ENCODE data around the gene SLC35B3. TPM values are rescaled to one million over a fixed set of nuclear protein-coding genes. Genes with fewer than 3 reads are reported as not detected.

The SLC35B3 gene
- total RNA-seq, result 26.6 to 27.1 TPM (median 27.0 TPM) in 3 replicates

- TF ChIP-seq, protein P1, sequence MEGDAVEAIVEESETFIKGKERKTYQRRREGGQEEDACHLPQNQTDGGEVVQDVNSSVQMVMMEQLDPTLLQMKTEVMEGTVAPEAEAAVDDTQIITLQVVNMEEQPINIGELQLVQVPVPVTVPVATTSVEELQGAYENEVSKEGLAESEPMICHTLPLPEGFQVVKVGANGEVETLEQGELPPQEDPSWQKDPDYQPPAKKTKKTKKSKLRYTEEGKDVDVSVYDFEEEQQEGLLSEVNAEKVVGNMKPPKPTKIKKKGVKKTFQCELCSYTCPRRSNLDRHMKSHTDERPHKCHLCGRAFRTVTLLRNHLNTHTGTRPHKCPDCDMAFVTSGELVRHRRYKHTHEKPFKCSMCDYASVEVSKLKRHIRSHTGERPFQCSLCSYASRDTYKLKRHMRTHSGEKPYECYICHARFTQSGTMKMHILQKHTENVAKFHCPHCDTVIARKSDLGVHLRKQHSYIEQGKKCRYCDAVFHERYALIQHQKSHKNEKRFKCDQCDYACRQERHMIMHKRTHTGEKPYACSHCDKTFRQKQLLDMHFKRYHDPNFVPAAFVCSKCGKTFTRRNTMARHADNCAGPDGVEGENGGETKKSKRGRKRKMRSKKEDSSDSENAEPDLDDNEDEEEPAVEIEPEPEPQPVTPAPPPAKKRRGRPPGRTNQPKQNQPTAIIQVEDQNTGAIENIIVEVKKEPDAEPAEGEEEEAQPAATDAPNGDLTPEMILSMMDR (IDR thresholded peaks at IDR 0.05; ENCODE audit: unreplicated experiment), result no peak
- H3K36me3 Mint-ChIP-seq, result peaks cover 6% of the 10 kb centered on the region
These were observed at the start of gene SLC35B3 for GRCh38 chr6:8435093-8435844. TSS of gene SLC35B3 (minus strand) at chr6:8435545.

GRCh38 chr6:8483650-8484049 lies 48.3 kb upstream of the SLC35B3 start:
- H3K4me3 Mint-ChIP-seq, result no peak overlapping the region
- no peak overlapping the region for H3K27ac Mint-ChIP-seq
- DNase-seq (ENCODE audit: low spot score in 2 of 2, unreplicated experiment in 2 of 2), result no peak
- peaks cover 32% of the 10 kb centered on the region for H3K9me3 Mint-ChIP-seq
- peaks cover 9% of the 10 kb centered on the region for H3K4me1 Mint-ChIP-seq
- no peaks in the 10 kb centered on the region for H3K27me3 Mint-ChIP-seq (ENCODE audit: low read depth)
- H3K36me3 Mint-ChIP-seq, result peaks cover 3% of the 10 kb centered on the region
- TF ChIP-seq, protein P1 (IDR thresholded peaks at IDR 0.05; ENCODE audit: unreplicated experiment), result no peak

More at GRCh38 chr6:8435093-8435844, at the start of gene SLC35B3:
- Mint-ChIP-seq H3K4me1 (peaks cover 53% of the 10 kb centered on the region), H3K27me3 (ENCODE audit: low read depth) (no peaks in the 10 kb centered on the region), H3K4me3 (peak within 1 kb of the TSS; percentile 93), H3K9me3 (no peaks in the 10 kb centered on the region), H3K27ac (peak within 1 kb of the TSS; percentile 99)
- DNase-seq (ENCODE audit: low spot score in 2 of 2, unreplicated experiment in 2 of 2), result peak; percentile 97 to 98

DNA sequence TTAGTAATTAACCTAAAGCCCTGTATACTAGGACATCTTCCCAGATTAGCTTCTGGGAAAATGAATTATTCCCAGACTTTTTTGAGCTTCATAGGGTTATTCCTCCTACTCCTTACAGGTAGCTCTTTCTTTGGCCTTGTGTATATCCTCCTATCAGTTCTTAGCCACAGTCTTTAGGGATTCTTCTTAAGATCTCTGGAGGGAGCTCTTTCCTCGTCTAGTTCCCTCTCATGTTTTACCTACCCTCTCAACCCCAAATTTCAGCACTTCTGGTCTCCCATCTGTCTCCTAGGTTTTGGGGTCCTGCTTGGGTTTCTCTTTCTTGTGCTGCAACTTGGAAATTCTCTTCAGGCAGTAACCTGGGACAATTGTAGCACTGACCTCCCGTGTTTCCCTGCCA lies 46.4 kb upstream of the SLC35B3 start:
- H3K27me3 Mint-ChIP-seq (ENCODE audit: low read depth), result no peaks in the 10 kb centered on the region
- peaks cover 9% of the 10 kb centered on the region for H3K4me1 Mint-ChIP-seq
- TF ChIP-seq, protein P1 (IDR thresholded peaks at IDR 0.05; ENCODE audit: unreplicated experiment), result no peak
- peaks cover 6% of the 10 kb centered on the region for H3K36me3 Mint-ChIP-seq
- DNase-seq (ENCODE audit: low spot score in 2 of 2, unreplicated experiment in 2 of 2), result no peak
- H3K27ac Mint-ChIP-seq, result no peak overlapping the region
- H3K9me3 Mint-ChIP-seq, result peaks cover 31% of the 10 kb centered on the region
- no peak overlapping the region for H3K4me3 Mint-ChIP-seq

DNA sequence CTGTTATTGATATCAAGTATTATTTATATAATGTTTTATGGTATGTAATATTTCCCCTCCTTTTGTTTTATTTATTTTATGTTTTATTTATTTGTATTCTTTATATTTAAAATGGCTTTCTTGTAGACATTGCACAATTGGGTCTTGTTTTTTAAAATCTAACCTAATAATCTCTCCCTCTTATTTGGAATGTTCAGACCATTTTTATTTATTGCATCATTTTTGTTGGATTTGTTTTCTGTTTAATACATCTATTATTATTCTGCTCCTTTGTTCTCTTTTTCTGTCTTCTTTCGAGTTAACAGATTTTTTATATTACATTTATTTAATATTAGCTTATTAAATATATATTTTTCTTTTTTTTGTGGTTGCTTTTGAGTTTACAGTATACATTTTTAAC lies 43.1 kb upstream of the SLC35B3 start:
- Mint-ChIP-seq H3K4me1 (peaks cover 4% of the 10 kb centered on the region), H3K27me3 (ENCODE audit: low read depth) (no peaks in the 10 kb centered on the region), H3K36me3 (peaks cover 15% of the 10 kb centered on the region), H3K4me3 (no peak overlapping the region), H3K27ac (no peak overlapping the region), H3K9me3 (peaks cover 35% of the 10 kb centered on the region)
- no peak for DNase-seq (ENCODE audit: low spot score in 2 of 2, unreplicated experiment in 2 of 2)
- TF ChIP-seq, protein P1 (IDR thresholded peaks at IDR 0.05; ENCODE audit: unreplicated experiment), result no peak

DNA sequence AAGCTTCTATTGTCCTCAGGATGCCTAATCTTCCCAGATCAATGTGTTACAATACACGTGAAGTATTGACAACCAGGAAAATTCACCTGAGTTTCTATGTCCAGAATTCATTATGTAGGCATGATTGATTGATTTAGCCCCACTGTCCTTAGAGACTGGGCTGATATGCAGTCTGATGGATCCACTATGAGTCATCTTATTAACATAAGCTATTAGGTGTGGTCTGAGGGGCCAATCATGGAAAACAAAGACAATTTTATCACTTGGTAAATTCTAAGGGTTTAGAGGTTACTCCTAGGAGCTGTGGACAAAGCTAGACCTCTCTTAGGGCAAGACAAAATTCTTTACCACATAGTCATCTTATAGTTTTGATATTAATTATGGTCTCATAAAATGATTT lies 41.3 kb upstream of the SLC35B3 start:
- no peaks in the 10 kb centered on the region for H3K27me3 Mint-ChIP-seq (ENCODE audit: low read depth)
- peaks cover 21% of the 10 kb centered on the region for H3K36me3 Mint-ChIP-seq
- no peak for DNase-seq (ENCODE audit: low spot score in 2 of 2, unreplicated experiment in 2 of 2)
- H3K9me3 Mint-ChIP-seq, result peaks cover 36% of the 10 kb centered on the region
- TF ChIP-seq, protein P1 (IDR thresholded peaks at IDR 0.05; ENCODE audit: unreplicated experiment), result no peak
- no peaks in the 10 kb centered on the region for H3K4me1 Mint-ChIP-seq
- no peak overlapping the region for H3K4me3 Mint-ChIP-seq
- H3K27ac Mint-ChIP-seq, result no peak overlapping the region
